ENCODE results near the gene PASK.

GRCh38 chr2:241136191-241136590, 13.1 kb downstream of the PASK start:
- TF ChIP-seq CTCF (IDR thresholded peaks at IDR 0.05), result no peak
- no peak for TF ChIP-seq POLR2A (IDR thresholded peaks at IDR 0.05)
- no peak for TF ChIP-seq EP300 (IDR thresholded peaks at IDR 0.05)
